Measurements from ENCODE around the gene RGS3.

- TF ChIP-seq NR1H2 (CRISPR knock-in tag; IDR thresholded peaks at IDR 0.05) (no peak), CTCF (IDR thresholded peaks at IDR 0.05) (no peak)
These were observed 103.2 kb downstream of the RGS3 start for GRCh38 chr9:113566712-113567071.
